Measurements from ENCODE around the gene SAFB2.

- TF ChIP-seq POLR2AphosphoS5 (IDR thresholded peaks at IDR 0.05; ENCODE audit: low read depth, low read length) (no peak), POLR2A (IDR thresholded peaks at IDR 0.05; ENCODE audit: low read depth, low read length) (no peak), TAF1 (IDR thresholded peaks at IDR 0.05; ENCODE audit: low read depth, low read length) (no peak), POU2F2 (IDR thresholded peaks at IDR 0.05; ENCODE audit: low read depth, low read length) (no peak)
Observed at GRCh38 chr19:5642204-5642603, 19.6 kb upstream of the SAFB2 start.
